HG03139 (cell line): ENCODE results near the gene GRXCR2.
"Not testable (repeated sequence)": the region's sequence is repeated elsewhere in the genome, so short reads cannot be mapped to it uniquely, and the experiment has no call there.

ENCODE experiments used
- ATAC-seq: cut with Tn5 transposase; IDR thresholded peaks from one replicate; pipeline ENCODE4 v1.9.1; 2021; ENCODE audit not compliant: unreplicated experiment

GRXCR2 gene

DNA sequence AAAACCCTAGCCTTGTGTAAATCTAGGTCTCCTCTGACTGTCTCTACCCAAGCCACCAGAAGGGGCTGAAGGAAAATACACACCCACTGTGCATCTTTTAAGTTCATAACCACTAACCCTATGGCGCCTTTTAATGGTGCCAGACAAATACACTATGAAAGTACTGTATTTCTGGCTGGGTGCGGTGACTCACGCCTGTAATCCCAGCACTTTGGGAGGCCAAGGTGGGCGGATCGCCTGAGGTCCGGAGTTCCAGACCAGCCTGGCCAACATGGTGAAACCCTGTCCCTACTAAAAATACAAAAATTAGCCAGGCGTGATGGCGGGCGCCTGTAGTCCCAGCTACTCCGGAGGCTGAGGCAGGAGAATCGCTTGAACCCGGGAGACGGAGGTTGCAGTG, 36.6 kb downstream of the GRXCR2 start:
- not testable (repeated sequence) for ATAC-seq

DNA sequence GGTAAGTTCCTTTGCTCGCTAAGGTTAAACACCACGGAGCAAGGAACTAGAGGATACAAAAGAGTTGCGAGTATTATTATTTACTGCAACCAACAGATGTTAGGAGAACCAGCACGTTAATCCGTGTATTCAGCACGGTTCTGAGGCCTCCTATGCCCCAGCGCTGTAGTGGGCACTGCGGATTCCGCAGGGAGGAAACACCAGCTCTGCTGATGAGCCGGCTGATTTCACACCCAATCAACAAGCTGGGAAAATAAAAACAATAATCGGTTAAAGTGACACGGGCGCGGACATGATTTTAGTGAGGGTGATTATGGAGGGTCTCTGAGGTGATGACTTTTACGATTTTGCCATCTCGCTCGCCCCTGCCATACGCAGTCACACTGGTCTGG, 37.0 kb downstream of the GRXCR2 start:
- ATAC-seq: peak; percentile 15

DNA sequence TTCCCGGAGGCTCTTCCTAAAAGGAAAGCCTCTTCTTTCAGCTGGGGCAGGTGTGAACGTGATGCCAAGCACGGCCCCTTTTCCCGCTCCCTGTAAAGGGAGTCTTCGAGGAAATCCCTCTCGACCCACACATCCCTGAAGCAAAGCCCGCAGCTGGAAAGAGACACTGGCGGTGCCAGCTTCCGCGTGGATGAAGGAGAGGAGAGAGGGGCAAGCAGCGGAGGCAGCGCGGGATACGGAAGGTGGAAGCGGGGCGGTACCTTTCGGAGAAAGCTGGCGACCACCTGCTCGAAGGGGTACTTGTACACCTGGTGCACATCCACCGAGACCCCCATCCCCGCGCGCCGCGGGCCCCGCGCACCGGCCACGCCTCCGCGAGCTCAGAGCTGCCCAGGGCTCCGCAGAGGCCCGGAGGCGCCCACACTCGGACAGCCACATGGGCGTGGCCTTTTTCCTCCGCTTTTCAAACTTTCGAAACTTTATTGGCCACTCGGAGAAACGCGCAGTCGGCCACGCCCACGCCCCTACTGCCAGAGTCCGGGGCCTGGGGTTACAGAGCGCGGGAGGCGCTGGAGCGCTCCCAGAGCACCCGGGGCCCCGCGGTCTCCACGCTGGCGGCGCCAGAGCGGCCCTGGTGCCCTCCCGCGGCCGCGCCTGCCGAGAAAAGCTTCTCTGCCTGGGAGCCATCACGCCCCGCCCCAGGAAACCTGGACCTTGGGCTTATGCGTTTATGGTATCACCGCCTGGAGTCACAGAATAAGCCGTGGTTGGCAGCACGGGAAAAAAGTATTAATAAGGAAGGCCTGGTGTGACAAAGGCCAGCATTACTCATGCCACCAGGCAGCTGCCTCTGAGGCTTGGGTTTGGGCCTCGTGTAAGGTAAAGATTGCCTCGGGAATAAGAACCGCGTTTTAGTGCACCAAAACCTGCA, 37.6 kb downstream of the GRXCR2 start, which contains the start of gene PRELID2:
Gene PRELID2, minus strand, starts transcription at position 426 of the 931 bp plus-strand sequence. Its CDS starts 91 bp downstream, at position 335.
- peak; percentile 85 for ATAC-seq

DNA sequence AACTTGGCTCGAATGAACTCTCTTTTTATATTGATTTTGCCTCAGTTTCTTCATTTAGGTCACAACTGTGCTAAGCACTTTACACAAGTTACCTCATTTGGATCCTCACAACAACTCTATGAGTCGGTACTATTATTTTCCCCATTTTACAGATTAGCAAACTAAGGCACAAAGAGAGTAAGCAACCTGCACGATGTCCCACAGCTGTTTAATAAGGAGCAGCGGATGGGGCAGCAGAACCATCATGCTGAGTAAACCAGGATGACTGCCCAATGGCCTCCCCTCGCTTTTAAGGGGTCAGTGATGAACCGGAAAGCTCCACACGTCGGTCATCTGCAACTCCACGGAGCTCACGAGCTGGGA, 38.3 kb downstream of the GRXCR2 start:
- ATAC-seq: no peak

DNA sequence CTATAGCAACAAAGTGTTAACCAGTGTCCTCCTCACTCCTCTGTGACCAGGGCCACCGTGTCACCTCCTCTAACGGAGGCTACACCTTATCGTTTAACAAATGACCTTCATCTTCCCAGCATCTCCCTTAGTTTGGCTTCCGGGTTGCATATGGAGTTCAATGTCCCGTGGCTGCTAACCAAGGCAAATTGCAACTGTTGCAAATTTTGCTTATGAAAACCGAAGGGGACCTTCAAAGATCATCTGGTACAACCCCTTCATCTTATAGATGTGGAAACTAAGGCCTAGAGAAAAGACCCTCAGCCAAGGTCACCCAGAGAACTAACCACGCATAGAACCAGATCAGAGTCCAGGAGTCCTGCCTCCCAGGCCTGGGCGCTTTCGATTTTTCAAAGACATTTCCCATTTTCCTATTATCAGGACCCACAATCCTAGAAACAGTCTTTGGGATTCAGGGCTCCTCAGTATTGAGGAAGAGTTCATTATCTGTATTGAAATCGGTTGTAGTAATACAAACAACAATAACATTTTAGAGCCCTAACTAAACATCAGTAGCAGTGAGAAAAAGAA, 39.1 kb downstream of the GRXCR2 start:
- no peak for ATAC-seq

DNA sequence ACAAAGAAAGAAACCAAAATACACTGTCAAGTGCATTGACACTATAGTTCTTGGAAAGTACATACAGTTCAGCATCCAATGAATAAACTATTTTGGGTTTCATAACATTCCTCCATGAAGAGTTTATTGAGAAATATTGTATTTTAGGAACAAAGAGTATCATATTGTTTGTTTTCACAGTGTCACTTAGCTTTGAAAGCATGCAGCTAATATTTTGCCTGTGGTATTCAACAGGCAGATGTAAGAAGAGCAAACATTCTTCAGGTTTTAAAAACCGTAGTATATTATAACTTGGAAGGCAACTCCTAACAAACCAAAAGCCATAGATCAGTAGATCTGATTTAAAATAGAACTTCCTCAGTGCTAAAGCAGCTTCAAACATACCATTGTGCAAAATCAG, 42.2 kb downstream of the GRXCR2 start:
- ATAC-seq: no peak

DNA sequence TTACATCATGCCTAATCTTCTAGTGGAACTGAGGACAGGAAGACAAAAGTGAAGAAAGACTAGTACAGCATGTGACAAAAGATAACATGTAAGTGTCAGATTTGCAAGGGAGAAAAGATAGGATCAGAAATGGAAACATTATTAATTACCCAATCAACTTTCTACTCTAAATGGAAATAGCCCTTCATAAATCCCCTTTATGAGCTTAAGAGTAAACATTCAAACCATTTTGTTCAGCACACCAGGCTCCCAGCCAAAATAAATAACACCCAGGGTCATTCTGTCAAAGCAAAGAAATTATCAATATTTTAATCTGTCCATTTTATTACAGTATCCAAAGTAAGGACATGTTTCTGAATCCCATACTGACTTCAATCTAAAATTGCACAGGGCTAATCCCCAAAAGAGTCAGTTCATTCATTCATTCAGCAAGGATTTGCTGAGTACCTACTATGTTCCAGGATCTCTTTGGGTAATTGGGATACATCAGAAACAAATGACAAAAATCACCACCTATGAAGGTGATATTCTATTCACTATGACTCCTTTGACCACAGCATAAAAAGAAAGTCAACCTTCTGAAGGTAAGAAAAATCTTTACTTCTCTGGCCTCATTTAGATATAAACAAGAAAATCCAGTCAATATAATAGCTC, 43.0 kb downstream of the GRXCR2 start:
- ATAC-seq: no peak

DNA sequence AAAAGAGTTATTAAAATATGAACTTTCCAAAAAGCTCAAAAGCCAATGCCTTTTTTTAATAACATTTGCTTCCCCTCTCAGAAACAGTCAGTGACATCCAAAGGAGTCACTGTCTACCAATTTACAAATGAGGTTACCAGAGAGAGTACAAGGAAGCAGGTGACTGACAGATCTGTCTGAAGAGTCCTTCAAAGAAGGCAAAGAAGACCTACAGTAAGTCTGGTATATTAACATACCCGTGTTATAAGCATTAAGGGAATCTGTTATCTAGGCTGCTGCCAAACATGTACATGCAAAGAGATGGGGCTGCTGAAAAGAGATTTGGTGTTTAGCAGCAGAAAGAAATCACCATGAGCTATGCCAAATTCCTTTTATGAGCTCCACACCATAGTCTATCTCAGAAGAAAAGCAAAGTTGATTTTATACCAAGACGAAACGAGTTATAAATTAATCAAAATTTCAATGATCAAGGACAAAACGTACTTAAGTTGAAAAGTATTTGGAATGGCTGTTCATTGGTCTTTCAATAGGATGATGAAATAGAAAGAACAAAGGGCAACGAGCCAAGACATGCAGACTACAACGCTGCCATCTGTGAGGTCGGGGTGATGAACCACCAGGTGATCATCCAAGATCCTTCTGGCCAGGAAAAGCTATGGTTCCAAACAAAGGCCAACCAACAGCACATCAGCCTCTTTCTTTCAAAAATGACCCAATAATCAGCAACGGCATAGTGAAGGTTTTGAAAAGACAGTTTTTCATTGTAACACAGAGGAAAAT, 45.7 kb downstream of the GRXCR2 start:
- ATAC-seq: no peak

DNA sequence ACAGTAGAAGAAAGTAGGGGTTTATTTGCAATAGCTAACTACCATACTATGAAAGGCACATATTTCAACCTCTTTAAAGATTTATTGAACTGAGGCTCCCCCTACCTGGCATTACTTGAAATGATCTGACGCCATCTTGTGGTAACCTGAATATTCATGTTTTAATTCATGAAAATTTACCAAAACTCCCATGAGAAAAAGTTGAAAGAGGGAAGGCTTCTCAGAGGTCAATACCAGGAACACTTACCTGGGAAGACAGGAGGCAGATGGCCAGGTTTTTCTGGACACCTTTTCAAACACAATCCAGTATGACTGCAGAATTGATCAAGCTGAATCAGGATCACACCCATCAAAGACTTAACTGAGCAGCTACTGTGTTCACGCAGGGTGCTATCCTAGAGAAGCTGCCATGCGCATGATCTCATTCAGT, 47.0 kb downstream of the GRXCR2 start:
- no peak for ATAC-seq

DNA sequence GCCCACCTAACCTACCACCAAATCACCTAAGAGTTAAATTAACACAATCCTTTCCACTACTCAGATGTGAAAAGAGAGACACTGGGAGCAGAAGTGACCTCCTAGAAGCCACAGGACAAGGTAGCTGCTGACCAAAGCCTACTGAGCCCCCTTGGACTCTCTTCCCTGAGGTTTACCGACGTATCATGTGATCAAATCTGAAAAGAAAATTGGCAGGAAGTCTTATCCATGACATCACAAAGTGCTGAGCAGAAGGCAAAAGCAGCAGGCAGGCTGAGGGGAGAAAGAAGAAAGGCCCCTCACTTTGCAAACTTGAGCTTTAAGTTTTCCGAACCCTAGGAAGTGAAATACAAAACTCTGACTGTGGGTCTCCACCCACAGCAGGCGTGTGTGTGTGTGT, 48.8 kb downstream of the GRXCR2 start:
- no peak for ATAC-seq

DNA sequence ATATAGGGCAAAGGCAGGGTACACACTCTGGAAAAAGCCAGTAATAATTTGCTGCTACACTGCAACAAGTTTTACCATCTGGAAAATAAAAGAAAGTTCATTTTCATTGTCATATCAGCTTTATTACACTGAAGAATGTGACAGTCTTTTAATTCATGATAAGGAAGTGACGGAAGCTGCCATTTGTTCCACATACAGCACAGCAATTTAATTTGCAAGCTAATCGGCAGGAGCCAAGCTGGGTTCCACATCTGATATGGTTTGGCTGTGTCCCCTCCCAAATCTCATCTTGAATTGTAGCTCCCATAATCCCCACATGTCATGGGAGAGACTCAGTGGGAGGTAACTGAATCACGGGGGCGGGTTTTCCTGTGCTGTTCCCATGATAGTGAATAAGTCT, 54.2 kb downstream of the GRXCR2 start:
- ATAC-seq: no peak

DNA sequence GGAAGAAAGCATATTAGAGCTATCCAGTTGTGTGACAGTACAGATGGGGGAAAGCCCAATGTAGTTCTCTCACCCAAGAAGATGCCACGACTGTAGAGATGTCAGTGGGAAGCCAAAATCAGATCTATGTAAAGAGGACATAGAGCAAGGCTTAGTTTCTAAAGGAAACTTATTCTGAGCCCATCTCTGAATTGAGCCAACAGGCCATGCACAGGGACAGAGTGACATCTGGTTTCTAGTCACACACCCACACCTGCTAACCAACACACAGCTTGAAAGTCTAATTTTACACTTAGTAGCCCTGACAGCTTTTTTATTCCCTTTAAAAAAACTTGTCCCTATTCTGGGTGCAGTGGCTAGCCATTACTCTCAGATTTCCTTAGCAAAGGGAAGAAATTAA, 59.9 kb downstream of the GRXCR2 start:
- ATAC-seq: no peak

DNA sequence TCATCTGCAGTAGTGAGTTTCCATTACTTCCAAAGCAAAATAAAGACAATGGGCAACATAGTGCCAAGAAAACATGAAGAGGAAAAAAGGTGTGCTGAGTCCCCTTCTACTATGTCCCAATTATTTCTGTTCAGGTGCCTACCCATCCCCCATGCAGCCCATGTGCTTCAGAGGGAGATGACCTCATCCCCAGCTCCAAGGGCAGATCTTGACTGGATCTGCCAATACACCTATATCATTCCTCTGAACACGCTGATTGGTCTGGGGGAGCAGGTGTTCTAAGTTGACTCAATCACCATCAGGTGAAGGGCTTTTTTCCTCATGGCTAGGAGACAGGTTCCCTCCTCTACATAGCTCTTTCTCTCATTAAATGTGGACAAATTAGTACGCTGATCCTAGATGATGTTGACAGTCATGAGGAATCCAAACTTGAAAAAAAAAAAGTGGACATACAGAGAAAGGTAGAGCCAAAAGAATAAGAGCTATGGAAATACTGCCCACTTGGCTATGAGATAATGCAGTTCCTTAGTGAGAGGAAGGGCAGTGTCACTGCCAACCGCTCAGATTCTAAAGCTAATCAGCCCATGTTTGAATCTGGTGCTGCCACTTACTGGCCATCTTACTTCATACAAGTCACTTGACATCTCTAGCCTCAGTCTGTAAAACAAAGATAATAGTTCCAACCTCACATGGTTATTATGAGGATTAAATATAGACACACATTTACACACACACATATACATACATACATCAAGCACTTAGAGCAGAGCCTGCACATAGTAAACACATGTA, 60.8 kb downstream of the GRXCR2 start:
- ATAC-seq: no peak
